ENCODE measurements around the gene ZNRF1. TPM values are rescaled to one million over a fixed set of nuclear protein-coding genes. Genes with fewer than 3 reads are reported as not detected.

Gene ZNRF1
- total RNA-seq, 4 donors from 2014 or later, result 19.3 to 46.7 (median 32.9) TPM

GRCh38 chr16:74954763-74955162 is 44.1 kb upstream of the ZNRF1 start:
- 81 to 93% methylated on average over 4 of the region's 4 CpGs for WGBS, 2 donors
- intact Hi-C loops (cut with DNase I; ENCODE audit: low total_unique reads), result no loop called here
- peak in 1 of 2 donors; percentile 18 for DNase-seq (ENCODE audit: low spot score in 2 of 2)

GRCh38 chr16:74973304-74973703 is 25.5 kb upstream of the ZNRF1 start:
- WGBS, 2 donors, result 91 to 95% methylated on average over 10 of the region's 10 CpGs
- intact Hi-C loops (cut with DNase I; ENCODE audit: low total_unique reads), result no loop called here
- no peak overlapping the region for H3K4me3 ChIP-seq (ENCODE audit: low read depth, poor library complexity, severe bottlenecking)

More at GRCh38 chr16:74954763-74955162, 44.1 kb upstream of the ZNRF1 start:
- no peak overlapping the region for H3K4me3 ChIP-seq (ENCODE audit: low read depth, poor library complexity, severe bottlenecking)
- TF ChIP-seq POLR2A (IDR thresholded peaks at IDR 0.05) (no peak), CTCF (IDR thresholded peaks at IDR 0.05) (no peak)

GRCh38 chr16:74975591-74975990 is 23.2 kb upstream of the ZNRF1 start:
- no peak overlapping the region for H3K4me3 ChIP-seq (ENCODE audit: low read depth, poor library complexity, severe bottlenecking)
- TF ChIP-seq POLR2A (IDR thresholded peaks at IDR 0.05), result no peak
- TF ChIP-seq CTCF (IDR thresholded peaks at IDR 0.05), result no peak
- WGBS, 2 donors, result 78 to 85% methylated on average over 5 of the region's 5 CpGs
- DNase-seq (ENCODE audit: low spot score in 2 of 2), result no peak
- intact Hi-C loops (cut with DNase I; ENCODE audit: low total_unique reads), result no loop called here

More at GRCh38 chr16:74973304-74973703, 25.5 kb upstream of the ZNRF1 start:
- TF ChIP-seq CTCF (IDR thresholded peaks at IDR 0.05) (no peak), POLR2A (IDR thresholded peaks at IDR 0.05) (no peak)
- no peak for DNase-seq (ENCODE audit: low spot score in 2 of 2)

- TF ChIP-seq CTCF (IDR thresholded peaks at IDR 0.05) (no peak), POLR2A (IDR thresholded peaks at IDR 0.05) (no peak)
- DNase-seq (ENCODE audit: low spot score in 2 of 2), result no peak
- WGBS, 2 donors, result 62 to 72% methylated on average over 1 of the region's 1 CpG
- no peak overlapping the region for H3K4me3 ChIP-seq (ENCODE audit: low read depth, poor library complexity, severe bottlenecking)
- intact Hi-C loops (cut with DNase I; ENCODE audit: low total_unique reads), result no loop called here
These were observed 16.6 kb upstream of the ZNRF1 start for GRCh38 chr16:74982256-74982655.

- WGBS, 2 donors, result 30 to 31% methylated on average over 12 of the region's 13 CpGs
- H3K4me3 ChIP-seq (ENCODE audit: low read depth, poor library complexity, severe bottlenecking), result peak overlapping the region; percentile 99
- no peak for TF ChIP-seq POLR2A (IDR thresholded peaks at IDR 0.05)
- no peak for TF ChIP-seq CTCF (IDR thresholded peaks at IDR 0.05)
- intact Hi-C loops (cut with DNase I; ENCODE audit: low total_unique reads), result no loop called here
- DNase-seq (ENCODE audit: low spot score in 2 of 2), result peak in 1 of 2 donors; percentile 9
These were observed 14.7 kb upstream of the ZNRF1 start for GRCh38 chr16:74984194-74984528.

Measured in lower leg skin (tissue), 4 donors.